CD14-positive monocyte (primary cell): Measurements from ENCODE around the gene TMEM45A. TPM values are rescaled to one million over a fixed set of nuclear protein-coding genes. Genes with fewer than 3 reads are reported as not detected.

ENCODE experiments used
- DNase-seq, 3 donors: peaks; one replicate each; pipeline ENCODE4 v3.0.0-alpha.2; 2011 to 2022
- H2AFZ ChIP-seq: 2 replicates; pipeline ENCODE4 v1.6.0; 2012; ENCODE audit warnings: mild to moderate bottlenecking, low read depth, low read length, inconsistent platforms; ENCODE audit not compliant: insufficient read depth, poor library complexity, severe bottlenecking
- H3K27ac ChIP-seq, 2 donors: 1 replicate in 1 of 2; 2 replicates in 1 of 2; pipeline ENCODE4 v1.5.1; 2012 to 2013; ENCODE audit warnings: low read length in 2 of 2, control low read depth in 1 of 2, inconsistent platforms in 1 of 2, low read depth in 1 of 2, mild to moderate bottlenecking in 1 of 2
- H3K27me3 ChIP-seq, 2 donors: one replicate each; pipeline versions ENCODE4 v1.6.0 to v1.6.1; 2011 to 2013; ENCODE audit warnings: low read length in 2 of 2; ENCODE audit not compliant: control insufficient read depth in 2 of 2, insufficient read depth in 2 of 2
- H3K36me3 ChIP-seq, 2 donors: replicated peaks in 1 of 2; 1 replicate in 1 of 2; 2 replicates in 1 of 2; pipeline versions ENCODE4 v1.5.1 to v1.6.1; 2012 to 2013; ENCODE audit warnings: low read length in 2 of 2, control low read depth in 1 of 2, inconsistent platforms in 1 of 2, mild to moderate bottlenecking in 1 of 2; ENCODE audit not compliant: insufficient read depth in 2 of 2, control insufficient read depth in 1 of 2
- H3K4me1 ChIP-seq, 2 donors: 1 replicate in 1 of 2; 2 replicates in 1 of 2; pipeline versions ENCODE4 v1.5.1 to v1.6.1; 2012 to 2013; ENCODE audit warnings: low read length in 2 of 2, control low read depth in 1 of 2, inconsistent platforms in 1 of 2, mild to moderate bottlenecking in 1 of 2, moderate library complexity in 1 of 2; ENCODE audit not compliant: insufficient read depth in 2 of 2, control insufficient read depth in 1 of 2
- H3K4me2 ChIP-seq: replicated peaks from 2 replicates; pipeline ENCODE3; 2012; ENCODE audit warnings: low read length, moderate library complexity, mild to moderate bottlenecking; ENCODE audit not compliant: poor library complexity, severe bottlenecking; ENCODE audit errors: extremely low read depth
- H3K4me3 ChIP-seq, 3 experiments: fragments of 200-600 bp in 1 of 3; sonication (generic) in 1 of 3; replicated peaks in 1 of 3; 1 replicate in 2 of 3; 2 replicates in 1 of 3; pipeline ENCODE4 v1.5.1; 2011 to 2013; ENCODE audit warnings: low read length in 3 of 3, mild to moderate bottlenecking in 3 of 3, control low read depth in 2 of 3, low read depth in 2 of 3, inconsistent platforms in 1 of 3, moderate library complexity in 1 of 3
- H3K79me2 ChIP-seq: 2 replicates; pipeline ENCODE4 v1.6.0; 2012; ENCODE audit warnings: mild to moderate bottlenecking, control low read depth, inconsistent platforms, low read length, moderate library complexity; ENCODE audit not compliant: insufficient read depth
- H3K9ac ChIP-seq: 2 replicates; pipeline ENCODE4 v1.6.0; 2017; ENCODE audit warnings: low read length, mild to moderate bottlenecking; ENCODE audit not compliant: insufficient read depth, poor library complexity, severe bottlenecking
- H3K9me3 ChIP-seq, 2 donors: replicated peaks in 1 of 2; 1 replicate in 1 of 2; 2 replicates in 1 of 2; pipeline versions ENCODE4 v1.5.1 to v1.6.1; 2012 to 2013; ENCODE audit warnings: low read length in 2 of 2, control low read depth in 1 of 2; ENCODE audit not compliant: control insufficient read depth in 1 of 2, insufficient read depth in 1 of 2
- H4K20me1 ChIP-seq: 2 replicates; pipeline ENCODE4 v1.6.0; 2012; ENCODE audit warnings: mild to moderate bottlenecking, low read length, control low read depth, moderate library complexity; ENCODE audit not compliant: insufficient read depth
- H3K27ac Mint-ChIP-seq, 7 donors: one replicate each; pipeline ENCODE4 v1.8.0; 2020; ENCODE audit warnings: mild to moderate bottlenecking in 7 of 7, mixed read lengths in 7 of 7, moderate library complexity in 6 of 7, inconsistent platforms in 2 of 7
- H3K27me3 Mint-ChIP-seq, 3 donors: one replicate each; pipeline ENCODE4 v1.8.0; 2021 to 2022; ENCODE audit warnings: low read depth in 3 of 3, mild to moderate bottlenecking in 3 of 3, mixed read lengths in 3 of 3, moderate library complexity in 3 of 3, inconsistent platforms in 1 of 3
- H3K36me3 Mint-ChIP-seq, 2 donors: one replicate each; pipeline ENCODE4 v1.8.0; 2020; ENCODE audit warnings: mixed read lengths in 2 of 2, inconsistent platforms in 1 of 2, mild to moderate bottlenecking in 1 of 2
- H3K4me1 Mint-ChIP-seq: one replicate; pipeline ENCODE4 v1.8.0; 2020; ENCODE audit warnings: mild to moderate bottlenecking, mixed read lengths
- H3K4me3 Mint-ChIP-seq, 2 donors: one replicate each; pipeline ENCODE4 v1.8.0; 2020; ENCODE audit warnings: mild to moderate bottlenecking in 2 of 2, mixed read lengths in 2 of 2, moderate library complexity in 1 of 2
- H3K9me3 Mint-ChIP-seq, 7 donors: one replicate each; pipeline ENCODE4 v1.8.0; 2020 to 2022; ENCODE audit warnings: mixed read lengths in 7 of 7, mild to moderate bottlenecking in 6 of 7, moderate library complexity in 6 of 7, inconsistent platforms in 2 of 7
- WGBS: methylation state at CpG from one replicate; pipeline ENCODE4 v1.1.5; 2013; ENCODE audit warnings: missing lambda C conversion rate; ENCODE audit not compliant: insufficient coverage; 5-methylcytosine and 5-hydroxymethylcytosine counted together
- intact Hi-C, 2 donors: fragments of 100-400 bp; cut with micrococcal nuclease; formaldehyde crosslinking; loops; one replicate each; pipeline versions ENCODE4 v1.15.0 to v1.15.1; 2023
- polyA plus RNA-seq, 3 donors: library from polyadenylated mRNA; depleted of rRNA in 1 of 3; unstranded in 2 of 3; stranded (reverse) in 1 of 3; fragments of 300-500 nt in 2 of 3; fragments of >200 nt in 1 of 3; fragmentation: Illumina TruSeq in 2 of 3; gene quantifications; 1 replicate in 2 of 3; 2 replicates in 1 of 3; pipeline ENCODE4 v1.2.3, GENCODE V29; 2012 to 2021
- TF ChIP-seq, protein P1 (sequence below): fragments of 200-600 bp; IDR thresholded peaks from one replicate; pipeline ENCODE4 v1.8.0; 2022; ENCODE audit warnings: antibody characterized with exemption, mild to moderate bottlenecking

The TMEM45A gene
- polyA plus RNA-seq, 3 donors: 0.03 to 1.5 (median 0.97) TPM

- Histone ChIP-seq H3K9ac (no peak overlapping the region), H3K79me2 (no peaks in the 10 kb centered on the region), H3K4me1 (peaks cover 11 to 23% of the 10 kb centered on the region in 2 donors), H3K4me3 (no peak overlapping the region), H2AFZ (no peak overlapping the region), H3K9me3 (no peaks in the 10 kb centered on the region), H3K4me2 (no peak overlapping the region), H3K27me3 (no peaks in the 10 kb centered on the region), H4K20me1 (no peaks in the 10 kb centered on the region), H3K27ac (no peak overlapping the region), H3K36me3 (no peaks in the 10 kb centered on the region)
- Mint-ChIP-seq H3K27ac (peak overlapping the region in 1 of 7 donors; percentile 14), H3K9me3 (no peaks in the 10 kb centered on the region), H3K4me3 (no peak overlapping the region), H3K4me1 (peaks cover 41% of the 10 kb centered on the region), H3K27me3 (peaks cover 0 to 3% (median 1%) of the 10 kb centered on the region in 3 donors), H3K36me3 (peaks cover 0 to 3% of the 10 kb centered on the region in 2 donors)
- intact Hi-C loops: no loop called here
- no CpG with 5 or more reads among the region's 1 CpG for WGBS
- DNase-seq: no peak
- TF ChIP-seq, protein P1, sequence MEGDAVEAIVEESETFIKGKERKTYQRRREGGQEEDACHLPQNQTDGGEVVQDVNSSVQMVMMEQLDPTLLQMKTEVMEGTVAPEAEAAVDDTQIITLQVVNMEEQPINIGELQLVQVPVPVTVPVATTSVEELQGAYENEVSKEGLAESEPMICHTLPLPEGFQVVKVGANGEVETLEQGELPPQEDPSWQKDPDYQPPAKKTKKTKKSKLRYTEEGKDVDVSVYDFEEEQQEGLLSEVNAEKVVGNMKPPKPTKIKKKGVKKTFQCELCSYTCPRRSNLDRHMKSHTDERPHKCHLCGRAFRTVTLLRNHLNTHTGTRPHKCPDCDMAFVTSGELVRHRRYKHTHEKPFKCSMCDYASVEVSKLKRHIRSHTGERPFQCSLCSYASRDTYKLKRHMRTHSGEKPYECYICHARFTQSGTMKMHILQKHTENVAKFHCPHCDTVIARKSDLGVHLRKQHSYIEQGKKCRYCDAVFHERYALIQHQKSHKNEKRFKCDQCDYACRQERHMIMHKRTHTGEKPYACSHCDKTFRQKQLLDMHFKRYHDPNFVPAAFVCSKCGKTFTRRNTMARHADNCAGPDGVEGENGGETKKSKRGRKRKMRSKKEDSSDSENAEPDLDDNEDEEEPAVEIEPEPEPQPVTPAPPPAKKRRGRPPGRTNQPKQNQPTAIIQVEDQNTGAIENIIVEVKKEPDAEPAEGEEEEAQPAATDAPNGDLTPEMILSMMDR: no peak
Measured at GRCh38 chr3:100527347-100527735, 34.9 kb downstream of the TMEM45A start.

DNA sequence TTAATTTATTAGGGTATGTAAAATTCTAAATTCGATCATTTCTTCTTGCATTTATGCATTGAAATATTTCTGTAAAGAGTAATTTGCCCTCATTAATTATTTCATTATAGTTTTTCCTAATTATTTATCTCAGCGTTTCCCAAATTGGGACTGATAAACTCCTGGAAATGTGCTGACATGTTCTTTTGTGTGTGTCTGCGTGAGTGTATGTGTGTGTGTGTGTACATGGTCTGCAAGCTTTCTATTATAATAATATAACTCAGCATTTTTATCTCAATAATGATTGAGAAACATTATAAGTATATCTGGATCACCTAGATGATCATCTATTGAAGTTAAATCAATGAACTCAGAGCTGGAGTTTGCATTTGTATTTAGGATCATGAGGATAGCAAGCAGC lies 38.7 kb downstream of the TMEM45A start:
- no peaks in the 10 kb centered on the region for H3K9me3 ChIP-seq
- Mint-ChIP-seq H3K4me3 (no peak overlapping the region), H3K4me1 (peaks cover 23% of the 10 kb centered on the region), H3K27ac (no peak overlapping the region), H3K36me3 (peaks cover 0 to 8% of the 10 kb centered on the region in 2 donors), H3K27me3 (peaks cover 0 to 1% (median 0%) of the 10 kb centered on the region in 3 donors), H3K9me3 (peaks cover 0 to 2% (median 0%) of the 10 kb centered on the region in 7 donors)
- H3K4me3 ChIP-seq: no peak overlapping the region
- no peaks in the 10 kb centered on the region for H3K79me2 ChIP-seq
- TF ChIP-seq, protein P1: no peak
- no peaks in the 10 kb centered on the region for H3K27me3 ChIP-seq
- WGBS: no CpG with 5 or more reads among the region's 3 CpGs
- H3K36me3 ChIP-seq: no peaks in the 10 kb centered on the region
- no peak overlapping the region for H3K27ac ChIP-seq
- peaks cover 4 to 12% of the 10 kb centered on the region in 2 donors for H3K4me1 ChIP-seq
- intact Hi-C loops: no loop called here
- H4K20me1 ChIP-seq: no peaks in the 10 kb centered on the region
- no peak overlapping the region for H3K4me2 ChIP-seq
- DNase-seq: no peak
- H3K9ac ChIP-seq: no peak overlapping the region
- H2AFZ ChIP-seq: no peak overlapping the region
